ENCODE measurements around the gene TARS3. TPM values are rescaled to one million over a fixed set of nuclear protein-coding genes. Genes with fewer than 3 reads are reported as not detected.

TARS3 gene
- total RNA-seq, 1 experiment from 2014 or later = 4.6 TPM

GRCh38 chr15:101646672-101647071 lies 77.6 kb downstream of the TARS3 start:
- peaks cover 16% of the 10 kb centered on the region; the same call in 1 of the 2 replicates for H4K20me1 ChIP-seq (ENCODE audit: insufficient read depth)
- intact Hi-C loops (cut with micrococcal nuclease; ENCODE audit: unreplicated experiment) = no loop called here
- ChIA-PET POLR2A (ENCODE audit: unreplicated experiment) (no interaction called here), CTCF (no interaction called here)
- H3K27ac ChIP-seq = no peak overlapping the region
- no peak for TF ChIP-seq CTCF (conservative IDR thresholded peaks at IDR 0.05)
- TF ChIP-seq EZH2 (IDR thresholded peaks at IDR 0.05; ENCODE audit: low read depth) = no peak
- H3K9me3 ChIP-seq (ENCODE audit: insufficient read depth, low read depth) = no peaks in the 10 kb centered on the region
- no peak for DNase-seq
- H2AFZ ChIP-seq = no peak overlapping the region
- peaks cover 25% of the 10 kb centered on the region; the same call in 1 of the 2 replicates for H3F3A ChIP-seq (ENCODE audit: insufficient read depth, low read depth)
- no peak overlapping the region for H3K4me2 ChIP-seq
- no peaks in the 10 kb centered on the region for H3K9me2 ChIP-seq (ENCODE audit: insufficient read depth)
- H3K4me3 ChIP-seq = no peak overlapping the region
- peaks cover 16% of the 10 kb centered on the region for H3K4me1 ChIP-seq (replicated peaks; ENCODE audit: insufficient read depth)
- H3K79me2 ChIP-seq (ENCODE audit: low read depth) = peaks cover 39% of the 10 kb centered on the region
- H3K36me3 ChIP-seq (ENCODE audit: low read depth) = peaks cover 41% of the 10 kb centered on the region
- BruUV-seq (replicated peaks) = no TSS peak
- no peaks in the 10 kb centered on the region for H3K27me3 ChIP-seq (ENCODE audit: insufficient read depth, low read depth)

GRCh38 chr15:101642361-101642760 lies 81.9 kb downstream of the TARS3 start:
- no peak overlapping the region for H3K4me3 ChIP-seq
- H4K20me1 ChIP-seq (ENCODE audit: insufficient read depth) = no peaks in the 10 kb centered on the region
- H3K4me2 ChIP-seq = no peak overlapping the region
- BruUV-seq (replicated peaks) = no TSS peak
- no peak for DNase-seq
- peaks cover 37% of the 10 kb centered on the region; the same call in 1 of the 2 replicates for H3K36me3 ChIP-seq (ENCODE audit: low read depth)
- peaks cover 21% of the 10 kb centered on the region; the same call in 1 of the 2 replicates for H3F3A ChIP-seq (ENCODE audit: insufficient read depth, low read depth)
- intact Hi-C loops (cut with micrococcal nuclease; ENCODE audit: unreplicated experiment) = loop anchor here (5.0 kb wide), 1 partner anchor 160 kb away; no protein-coding TSS in a partner anchor
- peaks cover 21% of the 10 kb centered on the region for H3K4me1 ChIP-seq (replicated peaks; ENCODE audit: insufficient read depth)
- H3K79me2 ChIP-seq (ENCODE audit: low read depth) = no peaks in the 10 kb centered on the region
- no peaks in the 10 kb centered on the region for H3K27me3 ChIP-seq (ENCODE audit: insufficient read depth, low read depth)
- ChIA-PET POLR2A (ENCODE audit: unreplicated experiment) (no interaction called here), CTCF (interaction anchor here (0.9 to 1.2 kb wide), 2 partner anchors 346 to 349 kb away, joined by 4 read pairs; no protein-coding TSS in a partner anchor)
- H3K9me2 ChIP-seq (ENCODE audit: insufficient read depth) = no peaks in the 10 kb centered on the region
- no peaks in the 10 kb centered on the region for H3K9me3 ChIP-seq (ENCODE audit: insufficient read depth, low read depth)
- TF ChIP-seq CTCF (conservative IDR thresholded peaks at IDR 0.05) = no peak
- TF ChIP-seq EZH2 (IDR thresholded peaks at IDR 0.05; ENCODE audit: low read depth) = no peak
- no peak overlapping the region for H2AFZ ChIP-seq
- no peak overlapping the region for H3K27ac ChIP-seq

GRCh38 chr15:101641894-101642293 lies 82.4 kb downstream of the TARS3 start:
- Histone ChIP-seq H3K27me3 (ENCODE audit: insufficient read depth, low read depth) (no peaks in the 10 kb centered on the region), H3K27ac (no peak overlapping the region), H3K79me2 (ENCODE audit: low read depth) (no peaks in the 10 kb centered on the region), H2AFZ (no peak overlapping the region), H3K4me3 (no peak overlapping the region), H3F3A (ENCODE audit: insufficient read depth, low read depth) (peaks cover 25% of the 10 kb centered on the region; the same call in 1 of the 2 replicates), H4K20me1 (ENCODE audit: insufficient read depth) (no peaks in the 10 kb centered on the region), H3K9me2 (ENCODE audit: insufficient read depth) (no peaks in the 10 kb centered on the region), H3K9me3 (ENCODE audit: insufficient read depth, low read depth) (no peaks in the 10 kb centered on the region), H3K4me2 (no peak overlapping the region), H3K4me1 (replicated peaks; ENCODE audit: insufficient read depth) (peaks cover 26% of the 10 kb centered on the region), H3K36me3 (ENCODE audit: low read depth) (peaks cover 35% of the 10 kb centered on the region; the same call in 1 of the 2 replicates)
- intact Hi-C loops (cut with micrococcal nuclease; ENCODE audit: unreplicated experiment) = loop anchor here (1.0 to 5.0 kb wide), 3 partner anchors 102 to 342 kb away; no protein-coding TSS in a partner anchor
- no peak for DNase-seq
- POLR2A ChIA-PET (ENCODE audit: unreplicated experiment) = no interaction called here
- TF ChIP-seq CTCF (conservative IDR thresholded peaks at IDR 0.05) (no peak), EZH2 (IDR thresholded peaks at IDR 0.05; ENCODE audit: low read depth) (no peak)
- BruUV-seq (replicated peaks) = no TSS peak
- CTCF ChIA-PET = interaction anchor here (0.9 to 1.7 kb wide), 4 partner anchors 101 to 353 kb away, joined by 4 to 10 read pairs (median 6); no protein-coding TSS in a partner anchor
